Measurements from ENCODE around the gene CCDC88B.

CCDC88B gene

DNA sequence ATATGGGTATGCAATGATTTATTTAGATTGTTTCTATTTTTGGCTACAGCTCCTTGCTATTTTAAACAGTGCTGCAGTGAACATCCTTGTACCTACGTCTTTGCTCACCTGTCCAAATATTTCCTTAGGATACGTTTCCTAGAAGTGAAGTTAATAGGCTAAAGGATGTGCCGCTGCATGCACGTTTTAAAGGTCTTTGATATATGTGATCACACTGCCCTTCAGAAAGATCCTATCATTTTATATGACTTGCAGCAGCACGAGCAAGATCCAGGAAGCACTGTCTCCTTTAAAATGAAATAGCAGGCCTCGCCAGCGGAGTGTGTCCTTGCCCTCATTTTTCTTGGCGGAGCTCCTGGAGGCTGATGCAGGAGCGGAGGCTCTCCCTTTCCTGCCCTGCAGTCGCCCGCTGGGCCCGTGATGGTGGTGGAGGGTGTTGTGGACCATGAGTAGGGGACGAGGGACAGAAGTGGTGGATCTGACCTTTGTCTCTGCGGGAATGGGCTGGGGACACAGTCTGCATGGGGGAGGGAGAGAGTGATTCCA, 38.4 kb downstream of the CCDC88B start:
- peak; percentile 20 for DNase-seq (ENCODE audit: low read depth)
- TF ChIP-seq, protein P1, sequence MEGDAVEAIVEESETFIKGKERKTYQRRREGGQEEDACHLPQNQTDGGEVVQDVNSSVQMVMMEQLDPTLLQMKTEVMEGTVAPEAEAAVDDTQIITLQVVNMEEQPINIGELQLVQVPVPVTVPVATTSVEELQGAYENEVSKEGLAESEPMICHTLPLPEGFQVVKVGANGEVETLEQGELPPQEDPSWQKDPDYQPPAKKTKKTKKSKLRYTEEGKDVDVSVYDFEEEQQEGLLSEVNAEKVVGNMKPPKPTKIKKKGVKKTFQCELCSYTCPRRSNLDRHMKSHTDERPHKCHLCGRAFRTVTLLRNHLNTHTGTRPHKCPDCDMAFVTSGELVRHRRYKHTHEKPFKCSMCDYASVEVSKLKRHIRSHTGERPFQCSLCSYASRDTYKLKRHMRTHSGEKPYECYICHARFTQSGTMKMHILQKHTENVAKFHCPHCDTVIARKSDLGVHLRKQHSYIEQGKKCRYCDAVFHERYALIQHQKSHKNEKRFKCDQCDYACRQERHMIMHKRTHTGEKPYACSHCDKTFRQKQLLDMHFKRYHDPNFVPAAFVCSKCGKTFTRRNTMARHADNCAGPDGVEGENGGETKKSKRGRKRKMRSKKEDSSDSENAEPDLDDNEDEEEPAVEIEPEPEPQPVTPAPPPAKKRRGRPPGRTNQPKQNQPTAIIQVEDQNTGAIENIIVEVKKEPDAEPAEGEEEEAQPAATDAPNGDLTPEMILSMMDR (conservative IDR thresholded peaks at IDR 0.05; ENCODE audit: low read length) = no peak

DNA sequence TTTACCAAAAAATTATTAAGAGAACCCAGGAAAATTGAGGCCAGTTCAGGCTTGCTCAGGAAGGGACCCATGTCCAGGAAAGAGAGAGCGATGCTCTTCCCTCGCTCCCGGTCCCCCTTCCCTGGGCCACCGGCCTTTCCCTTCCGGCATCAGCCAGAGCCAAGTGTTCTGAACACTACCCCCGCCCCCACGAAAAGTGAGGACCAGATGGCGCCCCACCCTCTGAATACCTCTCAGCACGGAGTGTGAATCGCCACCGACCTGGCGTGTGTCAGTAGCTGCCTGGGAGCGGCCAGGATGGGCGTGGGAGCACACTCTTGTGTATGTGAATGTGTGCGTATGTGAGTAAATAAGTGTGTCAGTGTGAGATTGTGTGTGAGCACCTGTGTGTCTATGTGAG, 39.2 kb downstream of the CCDC88B start:
- DNase-seq (ENCODE audit: low read depth) = no peak
- TF ChIP-seq, protein P1 (conservative IDR thresholded peaks at IDR 0.05; ENCODE audit: low read length) = no peak
- H3K4me3 ChIP-seq (ENCODE audit: low read length) = no peak overlapping the region

More for the DNA sequence above, 38.4 kb downstream of the CCDC88B start:
- H3K4me3 ChIP-seq (ENCODE audit: low read length) = no peak overlapping the region

DNA sequence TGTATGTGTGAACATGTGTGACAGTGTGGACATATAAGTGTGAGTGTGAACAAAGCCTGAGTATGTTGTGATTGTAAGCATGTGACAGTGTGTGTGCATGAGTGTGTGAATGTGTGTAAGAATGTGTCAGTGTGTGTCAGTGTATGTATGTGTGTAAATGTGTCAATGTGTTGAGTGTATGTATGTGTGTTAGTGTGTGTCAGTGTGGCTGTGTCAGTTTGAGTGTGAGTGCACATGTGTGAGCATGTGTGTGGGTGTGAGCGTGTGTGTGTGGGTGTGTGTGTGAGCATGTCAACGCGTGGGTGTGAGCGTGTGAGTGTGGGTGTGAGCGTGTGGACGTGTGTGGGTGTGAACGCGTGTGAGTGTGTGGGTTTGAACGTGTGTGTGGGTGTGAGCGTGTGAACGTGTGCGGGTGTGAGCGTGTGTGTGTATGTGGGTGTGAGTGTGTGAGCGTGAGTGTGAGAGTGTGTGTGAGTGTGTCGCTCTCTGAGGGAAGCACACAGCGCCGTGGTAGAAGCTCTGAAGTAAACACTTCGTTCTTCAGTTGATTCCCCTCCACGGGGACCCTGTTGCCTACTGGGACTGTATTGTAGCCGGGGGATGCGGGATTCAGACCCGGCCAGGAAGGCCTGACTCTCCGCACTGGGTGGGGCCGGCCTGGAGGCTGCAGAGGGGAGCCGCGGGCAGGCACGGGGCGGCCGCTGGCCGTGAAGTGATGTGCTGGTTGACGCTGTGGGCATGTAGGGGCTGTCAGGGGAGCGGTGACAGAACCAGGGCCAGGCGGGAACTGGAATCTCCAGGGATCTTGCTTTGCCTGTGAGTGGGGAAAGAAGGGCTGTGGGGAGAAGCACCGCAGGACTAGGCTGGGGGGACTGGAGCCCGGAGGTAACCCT, 40.1 kb downstream of the CCDC88B start:
- TF ChIP-seq, protein P1 (conservative IDR thresholded peaks at IDR 0.05; ENCODE audit: low read length) = no peak
- H3K4me3 ChIP-seq (ENCODE audit: low read length) = no peak overlapping the region
- no peak for DNase-seq (ENCODE audit: low read depth)

DNA sequence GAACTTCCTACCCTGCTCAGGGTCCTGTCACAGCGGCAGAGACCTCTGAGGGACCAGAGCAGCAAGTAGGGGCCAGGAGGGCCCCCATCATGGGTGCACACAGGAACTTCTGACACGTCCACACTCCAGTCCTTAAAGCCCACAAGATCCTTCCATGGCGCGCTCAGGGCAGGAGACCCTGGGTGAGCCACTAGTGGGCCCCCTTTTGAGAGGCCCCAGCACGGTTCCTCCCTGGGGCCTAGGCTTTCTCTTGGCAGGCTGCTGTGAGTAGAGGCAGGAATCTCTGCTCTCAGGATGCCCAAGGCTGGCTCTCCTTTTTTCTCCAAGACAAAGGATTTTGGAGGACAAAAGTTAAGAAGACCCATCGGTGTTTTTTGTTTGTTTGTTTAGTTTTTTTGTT, 41.3 kb downstream of the CCDC88B start:
- TF ChIP-seq, protein P1 (conservative IDR thresholded peaks at IDR 0.05; ENCODE audit: low read length) = no peak
- DNase-seq (ENCODE audit: low read depth) = no peak
- H3K4me3 ChIP-seq (ENCODE audit: low read length) = no peak overlapping the region

DNA sequence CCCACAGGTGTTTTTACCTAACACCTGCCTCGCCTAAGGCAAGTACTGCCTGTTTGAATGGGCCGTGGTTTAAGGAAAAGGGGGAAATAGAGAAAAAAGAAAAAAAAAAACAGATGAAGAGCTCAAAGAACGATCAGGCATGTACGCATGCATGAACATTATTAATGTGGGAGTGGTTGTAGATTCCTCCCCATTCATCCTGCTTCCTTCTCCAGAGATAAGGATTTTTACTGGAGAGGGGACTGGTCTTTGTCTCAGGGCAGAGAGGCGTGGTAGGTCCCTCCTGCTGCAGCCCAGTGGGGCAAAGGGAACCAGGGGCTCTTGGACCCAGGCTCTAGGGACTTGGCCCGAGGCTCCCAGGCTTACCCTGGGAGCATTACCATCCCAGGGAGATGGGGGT, 42.0 kb downstream of the CCDC88B start:
- H3K4me3 ChIP-seq (ENCODE audit: low read length) = no peak overlapping the region
- TF ChIP-seq, protein P1 (conservative IDR thresholded peaks at IDR 0.05; ENCODE audit: low read length) = no peak
- DNase-seq (ENCODE audit: low read depth) = no peak

DNA sequence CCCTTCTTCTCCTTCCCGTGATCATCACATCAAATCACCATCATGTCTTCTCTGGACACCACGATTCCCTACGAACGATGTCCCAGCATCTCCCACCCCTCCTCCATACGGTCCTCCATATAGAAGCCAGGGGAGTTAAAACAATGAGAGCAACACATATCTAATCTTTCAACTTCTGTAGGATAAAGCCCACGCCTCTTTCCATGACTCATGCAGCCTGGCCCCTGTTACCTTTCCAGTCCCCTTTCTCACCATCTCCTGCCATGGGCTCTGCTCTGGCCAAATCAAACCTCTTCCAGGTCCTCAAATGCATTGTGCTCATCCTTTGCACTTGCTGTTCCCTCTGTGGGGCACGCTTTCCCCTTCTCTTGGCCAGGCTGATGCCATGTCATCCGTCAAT, 42.6 kb downstream of the CCDC88B start:
- TF ChIP-seq, protein P1 (conservative IDR thresholded peaks at IDR 0.05; ENCODE audit: low read length) = no peak
- no peak overlapping the region for H3K4me3 ChIP-seq (ENCODE audit: low read length)
- no peak for DNase-seq (ENCODE audit: low read depth)

DNA sequence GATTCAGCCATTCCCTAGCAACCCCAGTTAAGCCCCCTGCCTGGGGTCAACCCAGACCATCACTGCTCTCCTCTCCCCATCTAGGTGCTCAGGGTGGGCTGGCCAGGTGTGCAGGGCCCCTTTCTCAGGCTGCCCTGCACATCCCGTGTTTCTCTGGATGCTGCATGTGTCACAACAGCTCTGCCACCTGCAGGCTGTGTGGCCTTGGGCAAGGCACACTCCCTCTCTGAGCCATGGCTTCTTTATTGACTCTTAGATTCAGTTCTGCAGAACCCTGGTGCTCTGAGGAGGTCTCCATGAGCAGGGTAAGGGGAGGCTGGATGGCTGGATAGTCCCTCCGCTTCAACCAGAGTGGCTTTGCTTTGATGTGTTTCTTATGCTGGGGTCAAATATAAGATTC, 43.6 kb downstream of the CCDC88B start:
- no peak for DNase-seq (ENCODE audit: low read depth)
- TF ChIP-seq, protein P1 (conservative IDR thresholded peaks at IDR 0.05; ENCODE audit: low read length) = no peak
- no peak overlapping the region for H3K4me3 ChIP-seq (ENCODE audit: low read length)
